Measurements from ENCODE around the gene ASTN2.

- TF ChIP-seq, protein P1, sequence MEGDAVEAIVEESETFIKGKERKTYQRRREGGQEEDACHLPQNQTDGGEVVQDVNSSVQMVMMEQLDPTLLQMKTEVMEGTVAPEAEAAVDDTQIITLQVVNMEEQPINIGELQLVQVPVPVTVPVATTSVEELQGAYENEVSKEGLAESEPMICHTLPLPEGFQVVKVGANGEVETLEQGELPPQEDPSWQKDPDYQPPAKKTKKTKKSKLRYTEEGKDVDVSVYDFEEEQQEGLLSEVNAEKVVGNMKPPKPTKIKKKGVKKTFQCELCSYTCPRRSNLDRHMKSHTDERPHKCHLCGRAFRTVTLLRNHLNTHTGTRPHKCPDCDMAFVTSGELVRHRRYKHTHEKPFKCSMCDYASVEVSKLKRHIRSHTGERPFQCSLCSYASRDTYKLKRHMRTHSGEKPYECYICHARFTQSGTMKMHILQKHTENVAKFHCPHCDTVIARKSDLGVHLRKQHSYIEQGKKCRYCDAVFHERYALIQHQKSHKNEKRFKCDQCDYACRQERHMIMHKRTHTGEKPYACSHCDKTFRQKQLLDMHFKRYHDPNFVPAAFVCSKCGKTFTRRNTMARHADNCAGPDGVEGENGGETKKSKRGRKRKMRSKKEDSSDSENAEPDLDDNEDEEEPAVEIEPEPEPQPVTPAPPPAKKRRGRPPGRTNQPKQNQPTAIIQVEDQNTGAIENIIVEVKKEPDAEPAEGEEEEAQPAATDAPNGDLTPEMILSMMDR (IDR thresholded peaks at IDR 0.05), result no peak
- no peak for TF ChIP-seq POLR2A (IDR thresholded peaks at IDR 0.05)
Observed at GRCh38 chr9:116777116-116777515, 637.7 kb downstream of the ASTN2 start.

All from Peyer's patch (tissue), 4 donors.